Measurements from ENCODE around the gene INHBC. TPM values are rescaled to one million over a fixed set of nuclear protein-coding genes. Genes with fewer than 3 reads are reported as not detected.

Gene INHBC
- total RNA-seq, 4 donors from 2014 or later: not detected

DNA sequence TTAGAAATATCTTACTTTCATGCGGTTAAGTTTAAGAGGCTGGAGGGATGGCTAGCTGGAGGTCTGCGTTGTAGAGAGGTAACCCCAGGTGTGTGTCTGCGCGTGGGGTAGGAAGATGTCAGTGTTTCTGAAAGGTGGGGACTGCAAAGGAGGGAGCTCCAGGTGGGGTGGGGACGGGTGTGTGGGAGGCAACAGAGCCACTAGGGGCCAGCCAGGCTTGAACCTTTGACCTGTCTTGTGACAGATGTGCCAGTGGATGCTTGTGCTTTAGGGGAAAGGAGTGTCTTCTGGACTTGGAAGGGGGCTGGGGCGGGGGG lies 25.8 kb downstream of the INHBC start:
- H3K9me3 ChIP-seq: no peaks in the 10 kb centered on the region
- TF ChIP-seq EP300 (IDR thresholded peaks at IDR 0.05) (no peak), POLR2AphosphoS5 (IDR thresholded peaks at IDR 0.05) (no peak), POLR2A (IDR thresholded peaks at IDR 0.05) (no peak)
- TF ChIP-seq, protein P1, sequence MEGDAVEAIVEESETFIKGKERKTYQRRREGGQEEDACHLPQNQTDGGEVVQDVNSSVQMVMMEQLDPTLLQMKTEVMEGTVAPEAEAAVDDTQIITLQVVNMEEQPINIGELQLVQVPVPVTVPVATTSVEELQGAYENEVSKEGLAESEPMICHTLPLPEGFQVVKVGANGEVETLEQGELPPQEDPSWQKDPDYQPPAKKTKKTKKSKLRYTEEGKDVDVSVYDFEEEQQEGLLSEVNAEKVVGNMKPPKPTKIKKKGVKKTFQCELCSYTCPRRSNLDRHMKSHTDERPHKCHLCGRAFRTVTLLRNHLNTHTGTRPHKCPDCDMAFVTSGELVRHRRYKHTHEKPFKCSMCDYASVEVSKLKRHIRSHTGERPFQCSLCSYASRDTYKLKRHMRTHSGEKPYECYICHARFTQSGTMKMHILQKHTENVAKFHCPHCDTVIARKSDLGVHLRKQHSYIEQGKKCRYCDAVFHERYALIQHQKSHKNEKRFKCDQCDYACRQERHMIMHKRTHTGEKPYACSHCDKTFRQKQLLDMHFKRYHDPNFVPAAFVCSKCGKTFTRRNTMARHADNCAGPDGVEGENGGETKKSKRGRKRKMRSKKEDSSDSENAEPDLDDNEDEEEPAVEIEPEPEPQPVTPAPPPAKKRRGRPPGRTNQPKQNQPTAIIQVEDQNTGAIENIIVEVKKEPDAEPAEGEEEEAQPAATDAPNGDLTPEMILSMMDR (IDR thresholded peaks at IDR 0.05): no peak
- peaks cover 0 to 44% (median 15%) of the 10 kb centered on the region in 3 donors for H3K4me1 ChIP-seq
- ATAC-seq: no peak
- peaks cover 11% of the 10 kb centered on the region for H3K27me3 ChIP-seq
- peak overlapping the region in 1 of 2 donors; percentile 71 for H3K4me3 ChIP-seq
- no peaks in the 10 kb centered on the region for H3K36me3 ChIP-seq
- 0 to 8% methylated on average over 2 to 6 of the region's 6 CpGs for whole genome bisulfite sequencing, 2 donors (ENCODE audit: low coverage in 1 of 2)
- H3K27ac ChIP-seq: peak overlapping the region in 2 of 4 donors; percentile 79 to 84

DNA sequence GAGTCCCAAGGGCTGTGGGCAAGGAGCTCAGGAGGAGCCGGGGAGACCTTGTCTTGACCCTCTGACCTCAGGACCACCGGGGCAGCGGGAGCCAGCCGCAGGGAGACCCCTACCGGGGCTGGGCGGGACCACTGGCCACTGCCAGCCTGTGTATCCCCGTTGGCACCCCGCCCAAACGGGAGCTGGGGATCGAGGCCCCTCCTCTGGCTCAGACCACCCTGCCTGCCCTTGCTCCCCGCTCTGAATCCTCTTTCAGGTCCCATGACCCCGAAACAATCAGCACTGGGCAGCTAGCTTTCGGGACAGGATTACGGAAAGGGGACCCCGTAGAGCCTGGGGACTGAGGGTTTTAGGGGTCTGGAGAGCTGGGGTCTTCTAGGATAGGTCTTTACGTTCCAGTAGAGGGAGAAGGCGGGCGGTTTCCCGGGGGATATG lies 26.3 kb downstream of the INHBC start:
- peak overlapping the region in 3 of 4 donors; percentile 14 to 84 (median 79) for H3K27ac ChIP-seq
- 3% methylated on average over 9 of the region's 19 CpGs; no CpG with 5 or more reads in 1 of the 2 donors for WGBS, 2 donors (ENCODE audit: low coverage in 1 of 2)
- H3K27me3 ChIP-seq: peaks cover 15% of the 10 kb centered on the region
- TF ChIP-seq, protein P1 (IDR thresholded peaks at IDR 0.05): no peak
- TF ChIP-seq POLR2AphosphoS5 (IDR thresholded peaks at IDR 0.05) (no peak), EP300 (IDR thresholded peaks at IDR 0.05) (no peak), POLR2A (IDR thresholded peaks at IDR 0.05) (no peak)
- H3K36me3 ChIP-seq: no peaks in the 10 kb centered on the region
- peak overlapping the region; percentile 26 to 71 for H3K4me3 ChIP-seq
- peaks cover 0 to 44% (median 15%) of the 10 kb centered on the region in 3 donors for H3K4me1 ChIP-seq
- H3K9me3 ChIP-seq: no peaks in the 10 kb centered on the region
- no peak for ATAC-seq

DNA sequence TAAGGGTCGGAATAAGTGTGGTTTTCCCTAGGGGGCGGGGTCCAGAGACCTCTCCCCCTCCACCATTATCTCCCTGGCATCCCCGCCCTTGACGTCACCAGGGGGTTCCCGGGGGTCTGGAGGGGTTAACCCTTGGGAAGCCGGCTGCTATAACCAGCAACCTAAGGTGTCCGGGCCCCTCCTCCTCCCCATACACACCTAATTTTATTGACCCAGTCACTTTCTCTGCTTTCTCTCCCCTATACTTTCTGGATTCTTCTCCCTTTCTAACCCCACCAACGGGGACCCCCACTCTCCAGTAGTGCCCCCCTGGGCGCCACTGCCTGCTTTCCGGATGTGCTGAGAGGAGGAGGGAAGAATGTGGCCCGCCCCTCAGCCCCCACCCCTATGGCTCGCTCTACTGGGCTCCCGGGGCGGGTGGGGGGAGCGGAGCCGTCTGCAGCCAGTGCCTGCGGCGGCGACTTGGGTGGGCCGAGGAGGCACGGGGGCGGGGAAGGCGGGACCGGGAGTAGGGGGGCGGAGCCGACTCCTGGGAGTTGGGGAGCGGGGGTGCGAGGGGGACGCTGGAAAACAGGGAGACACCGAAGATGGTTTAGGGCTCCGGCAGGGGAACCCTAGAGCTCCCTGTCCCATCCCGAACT lies 26.8 kb downstream of the INHBC start:
- Histone ChIP-seq H3K27ac (peak overlapping the region in 3 of 4 donors; percentile 84 to 85 (median 84)), H3K9me3 (no peaks in the 10 kb centered on the region), H3K27me3 (peaks cover 15% of the 10 kb centered on the region), H3K36me3 (no peaks in the 10 kb centered on the region), H3K4me3 (peak overlapping the region; percentile 26 to 71), H3K4me1 (peaks cover 0 to 44% (median 15%) of the 10 kb centered on the region in 3 donors)
- peak; percentile 44 for ATAC-seq
- 0% methylated on average over 8 to 11 of the region's 32 CpGs for WGBS, 2 donors (ENCODE audit: low coverage in 1 of 2)
- no peak for TF ChIP-seq POLR2A (IDR thresholded peaks at IDR 0.05)
- TF ChIP-seq EP300 (IDR thresholded peaks at IDR 0.05): no peak

DNA sequence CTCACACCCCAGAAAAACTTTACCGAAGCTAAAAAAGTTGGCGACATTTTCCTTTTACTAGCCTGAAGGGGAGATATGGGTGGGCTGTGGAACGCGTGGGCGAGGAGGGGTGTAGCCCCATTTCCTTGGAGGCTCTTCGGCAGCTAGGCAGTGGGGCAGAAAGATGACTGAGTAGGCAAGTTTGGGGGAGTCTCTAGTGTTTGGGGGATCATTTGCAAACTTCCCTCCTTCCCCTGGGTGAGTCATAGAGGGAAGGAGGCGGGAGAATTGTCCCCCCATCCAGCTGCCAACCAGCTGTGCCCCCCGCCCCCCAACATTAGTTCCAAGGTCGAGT lies 27.3 kb downstream of the INHBC start:
- H3K4me1 ChIP-seq: peaks cover 0 to 44% (median 15%) of the 10 kb centered on the region in 3 donors
- WGBS, 2 donors (ENCODE audit: low coverage in 1 of 2): 0 to 3% methylated on average over 4 to 6 of the region's 9 CpGs
- no peaks in the 10 kb centered on the region for H3K9me3 ChIP-seq
- H3K27me3 ChIP-seq: peaks cover 17% of the 10 kb centered on the region
- peak; percentile 3 for ATAC-seq
- TF ChIP-seq POLR2A (IDR thresholded peaks at IDR 0.05): no peak
- no peak for TF ChIP-seq POLR2AphosphoS5 (IDR thresholded peaks at IDR 0.05)
- TF ChIP-seq, protein P1 (IDR thresholded peaks at IDR 0.05): no peak
- no peak for TF ChIP-seq EP300 (IDR thresholded peaks at IDR 0.05)
- H3K4me3 ChIP-seq: peak overlapping the region; percentile 26 to 71
- H3K36me3 ChIP-seq: no peaks in the 10 kb centered on the region
- peak overlapping the region in 3 of 4 donors; percentile 84 to 85 (median 84) for H3K27ac ChIP-seq

DNA sequence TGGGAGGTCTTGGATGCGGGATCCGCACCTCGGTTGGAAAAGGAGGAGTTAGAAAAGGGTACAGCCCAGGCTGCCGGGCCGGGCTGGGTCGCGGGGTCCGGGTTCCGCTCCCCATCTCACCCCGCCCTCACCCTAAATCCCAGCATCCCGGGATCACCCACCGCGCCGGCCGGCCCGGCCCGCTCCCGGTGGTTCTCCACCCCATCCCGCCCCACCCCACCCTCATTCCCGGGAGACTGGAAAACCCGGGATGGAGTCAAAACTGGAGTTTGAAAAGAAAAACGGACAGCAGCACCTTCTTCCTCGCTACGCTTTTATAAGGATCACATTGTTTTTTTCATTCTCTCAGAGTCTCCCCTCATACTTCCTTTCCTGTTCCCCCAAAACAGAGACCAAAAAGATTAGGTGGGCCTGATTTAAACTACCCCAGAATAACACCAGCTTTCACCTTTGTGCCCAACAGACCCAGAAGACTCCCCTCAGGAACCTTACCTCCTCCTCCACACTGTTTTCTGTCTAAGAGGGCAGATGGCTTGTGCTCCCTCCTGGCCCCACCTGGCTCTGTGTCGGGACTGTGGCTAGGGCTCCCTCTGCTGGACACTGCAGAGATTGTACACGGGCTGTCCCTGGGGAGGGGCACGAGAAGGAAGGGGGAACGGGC lies 27.8 kb downstream of the INHBC start:
- H3K4me1 ChIP-seq: peaks cover 0 to 44% (median 15%) of the 10 kb centered on the region in 3 donors
- peak overlapping the region; percentile 26 to 71 for H3K4me3 ChIP-seq
- 0 to 1% methylated on average over 4 to 12 of the region's 28 CpGs for WGBS, 2 donors (ENCODE audit: low coverage in 1 of 2)
- no peaks in the 10 kb centered on the region for H3K9me3 ChIP-seq
- H3K36me3 ChIP-seq: no peaks in the 10 kb centered on the region
- peak; percentile 86 for ATAC-seq
- H3K27ac ChIP-seq: peak overlapping the region; percentile 36 to 85 (median 84)
- TF ChIP-seq, protein P1 (IDR thresholded peaks at IDR 0.05): peak in 3 of 4 experiments; percentile 88 to 97 (median 88)
- no peak for TF ChIP-seq EP300 (IDR thresholded peaks at IDR 0.05)
- peaks cover 22% of the 10 kb centered on the region for H3K27me3 ChIP-seq
